HG02642 (cell line): Measurements from ENCODE around the gene NONO.
"Not testable (repeated sequence)": the region's sequence is repeated elsewhere in the genome, so short reads cannot be mapped to it uniquely, and the experiment has no call there.

Experiments
- ATAC-seq: cut with Tn5 transposase; IDR thresholded peaks from one replicate; pipeline ENCODE4 v1.9.1; 2021; ENCODE audit warnings: mild to moderate bottlenecking; ENCODE audit not compliant: unreplicated experiment, poor library complexity

NONO gene

GRCh38 chrX:71282514-71283402, 677 bp upstream of the NONO start:
- ATAC-seq = peak; percentile 29

GRCh38 chrX:71285929-71286328, 2.5 kb downstream of the NONO start:
- no peak for ATAC-seq

GRCh38 chrX:71291381-71291780, 7.9 kb downstream of the NONO start:
- ATAC-seq = no peak

GRCh38 chrX:71292669-71293365, 9.4 kb downstream of the NONO start:
- ATAC-seq = no peak

- no peak for ATAC-seq
These were observed 13.4 kb downstream of the NONO start for GRCh38 chrX:71296806-71297205.

- ATAC-seq = no peak
These were observed 14.7 kb downstream of the NONO start for GRCh38 chrX:71298119-71298518.

GRCh38 chrX:71300064-71300463, 16.6 kb downstream of the NONO start:
- ATAC-seq = not testable (repeated sequence)

GRCh38 chrX:71300495-71300894, 17.1 kb downstream of the NONO start:
- ATAC-seq = not testable (repeated sequence)

GRCh38 chrX:71301195-71301924, 17.9 kb downstream of the NONO start, which contains the start of gene ITGB1BP2:
TSS of gene ITGB1BP2 (plus strand) at chrX:71301750. CDS start at chrX:71301807, 57 bp downstream.
- ATAC-seq = no peak

- ATAC-seq = no peak
These were observed 19.2 kb downstream of the NONO start for GRCh38 chrX:71302461-71303213.

- ATAC-seq = no peak
These were observed 21.1 kb downstream of the NONO start for GRCh38 chrX:71304561-71304960.

GRCh38 chrX:71315917-71316316, 32.5 kb downstream of the NONO start:
- no peak for ATAC-seq

- ATAC-seq = not testable (repeated sequence)
These were observed 33.5 kb downstream of the NONO start for GRCh38 chrX:71316959-71317358.

GRCh38 chrX:71320126-71320525, 36.7 kb downstream of the NONO start:
- ATAC-seq = no peak

- no peak for ATAC-seq
These were observed 38.3 kb downstream of the NONO start for GRCh38 chrX:71321731-71322130.

GRCh38 chrX:71324452-71324851, 41.0 kb downstream of the NONO start:
- ATAC-seq = not testable (repeated sequence)

GRCh38 chrX:71326394-71326793, 43.0 kb downstream of the NONO start:
- ATAC-seq = no peak

GRCh38 chrX:71349151-71349665, 65.8 kb downstream of the NONO start:
- ATAC-seq = not testable (repeated sequence)

- not testable (repeated sequence) for ATAC-seq
These were observed 66.4 kb downstream of the NONO start for GRCh38 chrX:71349867-71350266.
